C4-2B (cell line): ENCODE results near the gene CD52.

ENCODE experiments used
- CTCF ChIP-seq: fragments of 450-650 bp; conservative IDR thresholded peaks from 2 replicates; pipeline ENCODE4 v1.5.1; 2017; ENCODE audit warnings: mild to moderate bottlenecking
- ZFX ChIP-seq: fragments of 450-650 bp; IDR thresholded peaks from 2 replicates; pipeline ENCODE4 v1.6.1; 2017

- TF ChIP-seq CTCF: no peak
- no peak for TF ChIP-seq ZFX
Measured at GRCh38 chr1:26328597-26328996, 10.8 kb downstream of the CD52 start.
